ENCODE results near the gene TMEM219. TPM values are rescaled to one million over a fixed set of nuclear protein-coding genes. Genes with fewer than 3 reads are reported as not detected.

Gene TMEM219
- total and polyA plus RNA-seq, 9 of the 15 experiments (the other 6 are each of a cell fraction or from before 2014, with no cell fraction given) = 35.3 to 62.8 (median 55.5) TPM

- TF ChIP-seq ZBTB40 (IDR thresholded peaks at IDR 0.05) = peak; percentile 33; the same call in 1 of the 2 replicates
- TF ChIP-seq ZBTB40 (CRISPR knock-in tag; IDR thresholded peaks at IDR 0.05) = no peak
- TF ChIP-seq ATF1 (CRISPR knock-in tag; IDR thresholded peaks at IDR 0.05) = no peak
- TF ChIP-seq ATF1 (tag; IDR thresholded peaks at IDR 0.05) = peak; percentile 87
- 0 out of 2 replicates have a peak, but pooled peaks have one; percentile 59 for TF ChIP-seq ZBED1 (IDR thresholded peaks at IDR 0.05)
- peak; percentile 88 for TF ChIP-seq CREM (IDR thresholded peaks at IDR 0.05; ENCODE audit: low read depth)
- TF ChIP-seq ZBTB1 (CRISPR knock-in tag; IDR thresholded peaks at IDR 0.05; ENCODE audit: borderline replicate concordance, low read depth) = no peak
- TF ChIP-seq NONO (IDR thresholded peaks at IDR 0.05; ENCODE audit: low read depth in 2 of 2, low read length in 1 of 2) = peak in 1 of 2 experiments; percentile 98; a peak in 2 of 4 replicates
- TF ChIP-seq CREB1 (IDR thresholded peaks at IDR 0.05) = peak; percentile 83
- no peak; the same call in 1 of the 2 replicates for TF ChIP-seq CREB1 (CRISPR knock-in tag; IDR thresholded peaks at IDR 0.05)
- no peak for TF ChIP-seq MIER1 (IDR thresholded peaks at IDR 0.05; ENCODE audit: low read depth)
Measured at GRCh38 chr16:29961479-29962343, at the start of gene TMEM219 (continued).
